IPS-11a (cell line): ENCODE data around the gene RAE1.
"Not testable (repeated sequence)": the region's sequence is repeated elsewhere in the genome, so short reads cannot be mapped to it uniquely, and the experiment has no call there.

Source experiments
- H3K4me3 ChIP-seq: one replicate; pipeline ENCODE4 v1.5.1; 2013; ENCODE audit warnings: low read depth, low read length, control low read depth

The RAE1 gene

DNA sequence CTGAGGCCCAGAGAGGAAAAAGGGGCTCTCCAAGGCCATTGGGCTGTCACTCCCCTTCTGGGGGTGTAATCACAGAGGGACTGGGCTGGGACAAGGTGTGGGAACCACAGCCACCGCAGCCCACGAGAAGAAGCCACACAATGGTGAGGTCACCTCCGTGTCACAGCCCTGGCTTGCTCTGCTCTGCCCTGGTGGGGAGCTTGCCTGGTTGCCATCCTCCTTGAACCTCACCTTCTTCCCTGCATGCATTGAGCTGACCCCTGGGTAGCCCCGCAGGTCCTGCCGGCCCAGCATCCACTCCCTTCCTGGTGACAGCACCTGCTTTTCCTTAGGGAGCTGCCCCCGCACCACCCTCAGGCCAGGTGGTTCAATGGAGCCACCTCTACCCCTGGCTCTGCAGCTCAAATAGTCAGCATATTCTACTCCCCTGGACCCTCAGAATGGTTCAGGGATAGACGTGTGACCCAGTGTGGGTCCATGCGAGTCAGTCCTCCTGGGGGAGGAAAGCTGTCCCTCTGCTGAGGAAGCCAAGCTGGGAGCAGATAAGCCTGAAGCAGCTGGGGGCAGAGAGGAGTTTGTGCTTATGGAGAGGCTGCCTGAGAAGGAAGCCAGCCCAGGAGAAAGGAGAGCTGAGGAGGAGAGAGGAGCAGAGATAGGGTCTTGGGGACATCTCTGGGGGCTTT is 61.4 kb downstream of the RAE1 start:
- H3K4me3 ChIP-seq: no peak overlapping the region

DNA sequence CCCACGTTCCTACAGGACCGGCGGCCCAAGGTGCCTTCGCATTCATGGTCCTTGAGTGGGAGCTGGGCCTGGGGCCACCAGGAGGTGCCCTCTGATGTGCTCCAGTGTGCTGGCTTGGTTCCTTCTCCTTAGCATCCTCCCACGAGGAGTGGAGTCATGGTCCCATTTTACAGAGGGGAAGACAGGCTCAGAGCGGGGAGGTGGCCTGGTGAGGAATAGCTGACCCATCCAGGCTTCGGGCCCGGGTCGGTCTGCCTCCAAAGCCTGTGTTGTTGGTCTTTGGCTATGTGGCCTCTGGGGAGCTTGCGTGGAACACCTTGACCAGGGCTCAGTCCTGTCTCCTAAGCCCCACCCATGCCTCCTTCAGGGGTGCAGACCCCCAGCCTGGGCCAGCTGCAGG is 62.9 kb downstream of the RAE1 start:
- H3K4me3 ChIP-seq: no peak overlapping the region

DNA sequence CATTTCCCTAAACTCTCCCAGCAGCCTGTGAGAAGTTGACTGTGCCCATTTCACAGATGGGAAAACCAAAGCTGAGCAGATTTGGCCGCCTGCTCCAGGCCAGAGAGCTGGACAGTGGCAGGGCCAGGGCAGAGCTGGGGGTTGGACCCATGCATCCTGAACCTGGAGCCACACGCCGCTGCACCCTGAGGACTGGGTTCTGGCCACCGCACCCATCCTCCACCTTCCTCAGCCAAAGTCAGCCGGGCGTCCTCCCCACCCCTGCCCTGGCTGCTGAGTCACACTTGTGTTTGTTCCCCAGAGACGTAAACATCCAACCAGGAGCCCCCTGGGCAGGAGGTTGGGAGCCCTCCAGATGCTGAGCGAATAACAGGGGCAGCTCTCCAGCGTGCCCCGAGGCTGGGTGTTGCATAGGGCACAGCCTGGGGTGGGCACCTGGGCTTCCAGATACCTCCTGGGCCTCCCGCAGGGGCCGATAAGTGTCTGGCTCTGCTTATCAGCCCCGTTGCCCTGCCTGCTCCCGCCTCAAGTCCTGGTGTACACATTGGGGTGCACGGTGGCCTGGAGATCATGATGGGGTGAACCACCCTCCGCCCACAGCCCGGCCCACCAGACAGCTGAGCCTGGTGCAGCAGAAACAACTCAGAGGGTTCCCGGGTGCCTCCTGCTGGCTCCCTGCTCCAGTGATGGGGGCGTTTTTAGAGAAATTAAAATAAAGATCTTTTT is 64.0 kb downstream of the RAE1 start:
- H3K4me3 ChIP-seq: no peak overlapping the region

DNA sequence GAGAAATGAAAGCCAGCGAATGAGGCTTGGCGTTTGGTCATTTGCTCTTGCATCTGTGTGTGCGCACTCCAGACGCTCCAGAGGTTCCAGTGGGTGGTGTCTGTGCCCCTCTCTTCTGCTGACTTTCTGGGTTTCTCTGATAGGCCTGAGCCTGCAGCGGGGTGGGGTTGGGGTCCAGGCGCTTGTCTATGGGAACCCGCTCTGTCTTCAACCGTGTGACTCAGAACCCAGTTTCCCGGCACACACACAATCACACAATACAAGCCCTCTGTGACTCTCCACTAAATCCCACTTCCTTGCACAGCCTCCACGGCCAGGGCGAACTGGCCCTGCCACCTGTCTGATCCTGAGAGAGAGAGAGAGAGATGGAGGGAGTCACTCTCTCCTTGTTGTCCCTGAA is 64.7 kb downstream of the RAE1 start:
- H3K4me3 ChIP-seq: no peak overlapping the region

DNA sequence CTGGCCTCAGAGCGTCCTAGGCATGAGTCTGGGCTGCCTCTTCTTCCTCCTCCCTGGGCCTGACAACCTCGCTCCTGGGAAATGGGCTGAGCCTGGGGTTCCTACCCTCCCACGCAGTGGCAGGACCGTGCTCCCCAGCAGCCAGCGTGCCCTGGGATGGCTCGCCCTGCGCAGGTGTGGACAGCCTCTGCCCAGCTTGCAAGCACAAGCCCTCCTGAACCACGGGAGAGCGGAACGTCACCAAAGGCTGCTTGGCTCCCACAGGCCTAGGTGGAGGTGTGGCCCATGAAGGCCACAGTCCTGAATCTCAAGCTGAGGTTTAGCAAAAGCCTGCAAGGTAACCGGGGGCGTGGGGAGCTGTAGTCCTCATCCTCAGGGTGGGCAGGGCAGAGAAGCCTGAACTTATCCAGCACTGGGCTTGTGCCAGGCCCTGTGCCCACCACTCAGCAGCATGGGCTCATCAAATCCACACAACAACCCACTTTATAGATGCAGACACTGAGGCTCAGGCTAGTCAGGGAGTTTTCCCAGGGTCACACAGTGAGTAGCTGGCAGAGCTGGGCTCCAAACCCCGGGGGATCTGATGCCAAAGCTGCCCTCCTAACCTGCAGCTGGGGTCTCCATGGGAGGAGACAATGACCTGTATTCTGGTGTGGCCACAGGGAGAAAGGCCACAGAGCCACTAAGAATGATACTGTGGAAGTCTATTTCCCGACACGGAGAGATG is 65.4 kb downstream of the RAE1 start:
- no peak overlapping the region for H3K4me3 ChIP-seq

DNA sequence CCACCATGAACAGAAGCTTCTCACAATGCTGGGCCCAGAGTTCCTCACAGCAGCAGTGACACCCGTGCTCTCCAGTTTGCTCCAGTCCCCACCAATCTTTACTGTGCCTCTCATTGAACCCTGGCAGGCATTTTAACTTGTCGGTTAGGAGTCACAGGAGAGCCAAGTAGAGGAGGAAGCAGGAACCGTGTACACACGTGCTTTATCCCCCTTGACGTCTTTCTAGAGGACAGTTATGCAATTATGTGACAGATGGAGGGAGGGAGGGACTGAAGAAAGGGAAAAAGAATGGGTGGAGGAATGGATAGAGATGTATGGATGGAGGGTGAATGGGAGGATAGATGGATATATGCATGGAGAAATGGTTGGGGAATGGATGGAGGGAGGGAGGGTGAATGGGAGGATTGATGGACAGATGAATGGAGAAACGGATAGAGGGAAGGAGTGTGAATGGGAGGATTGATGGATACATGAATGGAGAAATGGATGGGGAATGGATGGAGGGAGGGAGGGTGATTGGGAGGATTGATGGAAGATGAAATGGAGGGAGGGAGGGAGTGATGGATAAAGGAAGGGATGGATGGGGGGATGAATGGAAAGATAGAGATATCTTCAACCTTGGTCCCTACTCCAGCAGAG is 66.1 kb downstream of the RAE1 start:
- no peak overlapping the region for H3K4me3 ChIP-seq

DNA sequence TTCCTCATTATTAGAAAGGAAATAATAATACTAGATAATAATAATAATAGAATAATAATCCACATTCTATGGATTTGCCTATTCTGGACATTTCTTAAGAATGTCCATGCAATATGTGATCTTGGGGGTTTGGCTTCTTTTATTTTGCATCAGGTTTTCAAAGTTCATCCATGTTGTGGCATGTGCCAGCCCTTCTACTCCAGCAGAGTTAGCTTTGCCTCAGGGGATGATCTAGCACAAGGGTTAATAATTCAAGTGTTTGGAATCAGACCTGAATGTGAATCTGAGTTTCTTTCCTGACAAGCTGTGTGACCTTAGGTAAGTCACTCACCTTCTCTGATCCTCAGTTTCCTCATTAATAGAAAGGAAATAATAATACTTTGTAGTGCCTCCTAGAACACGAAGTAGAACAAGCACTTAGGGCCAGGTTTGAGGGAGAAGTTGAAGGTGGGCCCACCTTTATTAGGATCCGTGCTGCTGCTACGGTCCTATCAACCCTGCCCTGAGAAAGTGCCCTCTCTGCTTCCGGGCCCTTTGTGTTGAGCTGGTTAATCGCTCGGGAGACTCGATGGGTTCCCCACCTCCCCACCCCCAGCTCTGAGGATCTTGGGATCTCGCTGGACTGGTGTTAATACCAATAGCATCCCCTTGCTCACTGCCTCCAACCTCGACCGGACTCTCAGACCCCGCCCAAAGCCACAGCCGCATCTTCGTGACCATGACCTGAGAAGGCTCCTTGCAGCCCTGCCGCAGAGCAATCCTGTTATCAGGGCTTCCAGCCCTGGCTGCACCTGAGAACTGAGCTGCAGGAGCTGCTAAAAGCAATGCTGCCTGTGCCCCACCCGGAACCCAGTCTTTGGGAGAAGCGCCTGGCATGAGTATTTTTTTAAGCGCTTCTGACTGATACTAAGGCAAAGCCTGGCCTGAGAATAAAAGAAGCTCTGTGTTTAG is 67.0 kb downstream of the RAE1 start:
- H3K4me3 ChIP-seq: no peak overlapping the region

DNA sequence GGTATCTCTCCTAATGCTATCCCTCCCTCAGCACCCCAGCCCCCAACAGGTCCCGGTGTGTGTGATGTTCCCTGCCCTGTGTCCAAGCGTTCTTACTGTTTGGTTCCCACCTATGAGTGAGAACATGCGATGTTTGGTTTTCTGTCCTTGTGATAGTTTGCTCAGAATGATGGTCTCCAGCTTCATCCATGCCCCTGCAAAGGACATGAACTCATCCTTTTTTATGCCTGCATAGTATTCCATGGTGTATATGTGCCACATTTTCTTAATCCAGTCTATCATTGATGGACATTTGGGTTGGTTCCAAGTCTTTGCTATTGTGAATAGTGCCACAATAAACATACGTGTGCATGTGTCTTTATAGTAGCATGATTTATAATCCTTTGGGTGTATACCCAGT is 68.4 kb downstream of the RAE1 start:
- H3K4me3 ChIP-seq: not testable (repeated sequence)

DNA sequence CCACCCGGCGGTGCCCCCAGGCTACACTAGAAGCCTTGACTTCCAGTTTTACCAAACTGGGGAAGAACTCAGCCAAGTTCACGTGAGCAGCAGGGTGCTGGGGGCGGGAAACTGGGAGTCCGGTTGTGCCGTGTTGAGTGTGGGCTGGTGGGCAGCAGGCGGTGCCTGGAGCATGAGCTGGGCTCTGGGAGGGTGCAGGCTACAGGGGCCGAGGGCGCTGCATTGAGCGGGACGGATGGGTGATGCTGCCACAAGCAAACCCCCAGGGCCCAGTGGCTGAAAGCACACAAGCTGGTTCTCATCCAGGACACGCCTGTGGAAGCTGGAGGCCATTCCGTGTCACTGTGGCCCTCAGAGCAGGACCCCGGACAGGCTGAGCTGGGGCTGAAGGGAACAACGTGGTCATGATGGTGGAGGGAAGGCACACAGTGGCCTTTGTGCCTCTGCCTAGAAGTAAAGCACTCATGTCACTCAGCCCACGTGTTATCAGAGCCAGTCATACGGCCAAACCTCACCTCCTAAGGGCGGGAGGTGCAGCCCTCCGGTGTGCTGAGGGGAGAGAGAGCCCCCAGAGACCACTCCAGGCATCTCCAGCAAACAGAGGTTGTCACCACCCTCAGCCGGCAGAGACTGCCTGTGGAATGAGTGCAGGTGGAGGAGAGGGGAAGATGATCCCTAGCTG is 69.7 kb downstream of the RAE1 start:
- no peak overlapping the region for H3K4me3 ChIP-seq

DNA sequence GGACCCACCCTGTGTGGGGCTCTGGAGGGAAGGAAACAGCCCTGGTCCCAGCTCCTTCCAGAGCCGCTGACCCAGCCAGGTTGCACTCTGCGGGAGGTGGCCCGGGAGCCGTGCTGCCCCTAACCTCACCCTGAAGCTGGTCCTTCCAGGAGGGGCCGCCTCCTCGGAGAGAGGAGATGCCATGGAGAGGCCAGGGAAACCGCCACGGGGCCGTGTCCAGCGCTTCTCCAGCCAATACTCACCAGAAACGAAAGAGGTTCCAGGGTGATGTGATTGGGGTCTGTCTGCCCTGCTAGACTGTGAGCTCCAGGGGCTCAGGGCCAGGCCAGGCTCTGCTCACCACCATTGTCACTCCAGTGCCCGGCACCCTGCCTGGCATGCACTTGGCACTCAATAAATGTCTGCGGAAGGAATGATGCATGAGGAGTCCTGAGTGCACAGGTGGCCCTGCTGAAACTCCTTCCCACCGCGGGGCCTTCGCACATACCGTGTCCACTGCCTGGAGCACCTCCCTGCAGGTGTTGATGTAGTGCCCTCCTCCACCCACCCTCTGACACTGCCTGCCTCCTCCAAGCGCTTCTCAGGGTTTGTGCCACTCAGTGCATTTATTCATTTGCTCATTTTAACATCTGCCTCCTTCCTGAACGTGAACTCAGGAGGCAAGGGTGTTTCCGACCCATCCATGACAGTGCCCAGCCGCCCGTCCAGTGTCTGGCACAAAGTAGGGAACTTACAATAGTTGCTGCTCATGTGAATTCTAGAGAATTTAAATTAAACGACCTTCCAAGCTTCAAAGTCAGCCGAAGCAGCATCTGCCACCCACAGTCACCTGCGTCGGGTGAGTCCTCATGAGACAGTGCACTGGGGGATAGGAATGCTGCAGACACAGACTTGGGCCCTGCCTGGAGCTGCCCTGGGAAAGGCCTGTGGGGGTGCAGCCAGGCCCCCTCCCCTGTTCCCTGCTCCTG is 70.5 kb downstream of the RAE1 start:
- H3K4me3 ChIP-seq: no peak overlapping the region

DNA sequence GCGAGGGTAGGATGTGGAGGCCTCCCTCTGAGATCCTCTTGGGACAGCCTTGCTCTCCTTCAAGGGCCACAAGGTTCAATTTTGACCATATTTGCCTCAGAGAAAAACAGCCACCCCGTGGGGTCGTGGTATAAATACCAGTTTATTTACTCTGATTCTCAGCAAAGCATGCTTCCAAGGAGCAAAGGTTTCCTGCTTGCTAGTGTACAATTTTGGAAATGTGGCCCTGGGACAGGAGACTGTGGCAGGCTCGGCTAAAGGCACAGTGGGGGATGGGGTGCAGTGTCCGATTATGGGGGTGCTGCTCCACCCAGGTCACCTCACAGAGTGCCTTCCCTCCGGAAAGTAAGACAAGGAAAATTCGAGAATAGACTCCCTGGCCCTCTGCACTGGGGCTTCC is 71.2 kb downstream of the RAE1 start:
- no peak overlapping the region for H3K4me3 ChIP-seq

DNA sequence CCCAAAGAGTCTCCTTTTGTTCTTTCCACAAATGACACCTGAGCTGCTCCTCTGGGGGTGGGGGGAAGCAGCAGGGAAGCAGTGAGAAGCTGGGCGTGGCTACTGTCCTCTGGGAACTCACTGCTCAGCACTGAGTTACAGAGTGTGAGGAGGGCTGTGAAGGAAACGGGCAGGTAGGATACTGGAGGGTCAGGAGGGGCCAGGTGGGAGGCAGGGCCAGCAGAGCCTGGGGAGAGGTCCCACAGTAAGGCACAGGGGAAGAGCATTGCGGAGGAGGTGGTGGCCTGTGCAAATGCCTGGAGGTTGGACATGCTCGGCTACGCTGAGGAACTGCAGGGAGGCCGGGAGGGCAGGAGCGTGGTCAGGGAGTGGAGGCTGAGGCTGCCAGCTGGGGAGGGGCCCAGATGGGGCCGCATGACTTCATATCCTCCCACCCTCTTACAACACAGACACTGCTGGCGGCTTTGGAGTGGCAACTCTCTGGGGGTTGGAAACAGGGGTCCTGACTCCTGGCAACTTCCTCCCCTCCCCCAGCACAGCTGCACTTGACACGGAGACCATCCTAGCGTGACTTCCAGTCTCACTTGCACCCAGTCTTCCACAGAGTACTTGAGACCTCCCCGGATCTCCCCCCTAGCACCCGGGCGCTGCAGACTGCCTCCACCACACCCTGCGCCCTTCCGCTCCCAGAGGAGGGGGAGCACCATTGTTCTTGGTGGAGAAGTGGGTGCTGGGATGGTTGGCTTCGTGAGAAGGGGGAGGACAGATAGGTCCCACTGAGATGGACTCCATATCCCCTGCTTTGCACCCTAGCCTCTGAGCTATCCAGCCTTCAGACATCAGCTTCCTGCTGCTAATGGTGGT is 74.3 kb downstream of the RAE1 start:
- no peak overlapping the region for H3K4me3 ChIP-seq

DNA sequence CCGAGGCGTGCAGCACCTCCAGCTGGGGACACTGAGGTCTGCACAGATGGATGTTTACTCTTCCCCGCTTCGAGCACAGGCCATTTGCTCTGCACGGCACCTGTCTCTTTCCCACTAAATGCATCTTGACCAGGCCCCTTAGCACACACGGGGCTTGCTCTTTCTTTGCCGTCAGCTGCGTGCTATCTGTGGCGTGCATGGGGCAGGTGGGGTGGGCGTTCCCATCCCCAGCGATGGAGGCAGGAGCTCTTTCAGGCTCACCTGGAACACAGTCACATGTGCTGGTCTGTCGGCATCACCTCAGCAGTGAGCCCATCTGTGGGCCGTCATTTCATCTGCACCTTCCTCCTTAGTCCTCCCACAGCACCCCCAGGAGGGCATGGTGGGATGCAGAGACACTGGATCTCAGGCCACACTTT is 75.2 kb downstream of the RAE1 start:
- no peak overlapping the region for H3K4me3 ChIP-seq

DNA sequence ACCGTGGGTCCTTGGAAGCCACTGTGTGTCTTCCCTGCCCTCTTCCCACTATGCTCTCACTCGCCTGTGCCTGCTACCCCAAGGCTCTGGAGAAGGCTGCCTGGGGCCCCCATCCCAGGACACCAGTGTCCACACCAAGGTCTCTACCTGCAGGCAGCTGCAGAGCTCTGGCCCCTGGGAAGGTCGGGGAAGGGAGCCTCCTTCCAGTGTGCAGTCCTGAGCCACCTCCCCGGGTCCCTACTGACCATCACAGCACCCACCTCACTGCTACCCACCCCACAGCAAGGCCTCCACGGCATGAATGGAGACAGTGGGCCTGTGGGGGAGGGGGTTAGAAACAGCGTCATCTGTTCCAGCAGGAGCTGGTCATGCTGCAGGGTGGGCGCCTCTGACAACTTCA is 75.8 kb downstream of the RAE1 start:
- H3K4me3 ChIP-seq: no peak overlapping the region

DNA sequence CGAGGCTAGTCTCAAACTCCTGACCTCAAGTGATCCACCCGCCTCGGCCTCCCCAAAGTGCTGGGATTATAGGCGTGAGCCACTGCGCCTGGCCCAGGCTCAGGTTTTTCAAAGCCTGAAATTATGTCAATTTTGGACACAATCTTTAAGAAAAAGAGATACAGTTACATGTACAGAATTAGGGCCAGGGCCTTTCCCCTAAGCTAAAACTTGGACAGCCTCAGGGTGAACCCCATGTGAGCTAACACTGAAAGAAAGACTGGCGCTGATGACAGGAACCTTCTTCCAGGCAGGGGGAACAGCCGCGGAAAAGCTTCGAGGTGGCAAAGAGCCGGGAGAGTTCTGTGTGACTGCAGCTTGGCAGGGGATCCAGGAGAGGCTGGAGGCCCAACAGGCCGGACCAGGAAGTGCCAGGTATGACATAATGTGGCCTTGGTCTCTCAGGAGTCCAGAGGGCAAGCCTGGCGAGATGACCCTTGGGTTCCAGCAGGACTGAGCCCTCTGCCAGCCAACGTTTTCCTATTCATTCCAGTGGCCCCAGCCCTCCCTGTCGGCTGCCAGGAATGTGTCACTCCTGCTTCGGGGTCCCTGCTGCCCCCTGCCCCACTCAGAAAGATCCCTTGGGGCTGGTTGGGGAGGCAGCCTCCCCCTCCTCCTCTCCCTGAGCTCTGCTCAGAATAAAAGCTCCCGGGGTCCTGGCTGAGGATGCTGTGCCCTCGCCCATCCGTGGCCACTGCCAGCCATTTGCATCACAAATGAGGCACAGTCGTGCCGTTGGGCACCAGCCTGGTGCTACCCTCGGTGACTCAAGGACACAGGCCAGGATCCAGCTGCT is 77.5 kb downstream of the RAE1 start:
- no peak overlapping the region for H3K4me3 ChIP-seq
